HUES6 (cell line): ENCODE measurements around the gene GAS1.
A peak's percentile ranks its signal among the peaks of the same experiment; 100 is the strongest.

Source experiments
- H3K27ac ChIP-seq: 2 replicates; pipeline ENCODE4 v1.7.0; 2013; ENCODE audit warnings: low read depth, mild to moderate bottlenecking, low read length, inconsistent platforms
- H3K27me3 ChIP-seq: 2 replicates; pipeline ENCODE4 v1.6.1; 2013; ENCODE audit warnings: low read length; ENCODE audit not compliant: control insufficient read depth, insufficient read depth
- H3K36me3 ChIP-seq: 2 replicates; pipeline ENCODE4 v1.6.1; 2013; ENCODE audit warnings: low read length; ENCODE audit not compliant: control insufficient read depth, insufficient read depth
- H3K4me1 ChIP-seq: 2 replicates; pipeline ENCODE4 v1.6.1; 2013; ENCODE audit warnings: low read length; ENCODE audit not compliant: control insufficient read depth, insufficient read depth
- H3K4me3 ChIP-seq: 2 replicates; pipeline ENCODE4 v1.5.1; 2013; ENCODE audit warnings: low read depth, low read length
- H3K9ac ChIP-seq: one replicate; pipeline ENCODE4 v1.6.1; 2013; ENCODE audit warnings: mild to moderate bottlenecking, low read length
- H3K9me3 ChIP-seq: 2 replicates; pipeline ENCODE4 v1.6.1; 2013; ENCODE audit warnings: low read depth, low read length; ENCODE audit not compliant: control insufficient read depth, insufficient read depth

GAS1 gene

GRCh38 chr9:86962692-86963091 lies 15.4 kb upstream of the GAS1 start:
- Histone ChIP-seq H3K27me3 (0 out of 2 replicates have a peak, but pooled peaks cover 3% of the 10 kb centered on the region), H3K36me3 (no peaks in the 10 kb centered on the region), H3K9me3 (no peaks in the 10 kb centered on the region), H3K4me3 (no peak overlapping the region), H3K4me1 (no peaks in the 10 kb centered on the region), H3K27ac (no peak overlapping the region), H3K9ac (no peak overlapping the region)

DNA sequence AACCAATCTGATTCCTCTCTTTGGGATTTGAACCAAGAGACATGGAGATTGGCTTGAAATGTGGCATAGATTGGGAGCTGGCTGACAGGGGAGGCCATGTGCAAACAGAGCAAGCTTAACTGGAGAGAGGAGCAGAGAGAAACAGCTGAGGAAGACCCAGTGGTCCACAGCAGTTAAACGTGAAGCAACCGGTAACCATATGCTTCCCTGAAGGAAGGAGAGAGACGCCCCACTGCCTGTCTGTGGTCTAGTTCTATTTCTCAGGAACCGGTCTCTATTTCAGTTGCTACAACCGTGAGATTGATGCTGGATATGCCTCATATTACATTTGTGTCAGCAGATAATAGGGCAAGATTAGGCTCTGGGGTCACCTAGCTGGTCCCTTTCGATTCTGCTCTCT lies 13.6 kb upstream of the GAS1 start:
- Histone ChIP-seq H3K36me3 (no peaks in the 10 kb centered on the region), H3K9ac (no peak overlapping the region), H3K4me1 (no peaks in the 10 kb centered on the region), H3K4me3 (no peak overlapping the region), H3K9me3 (no peaks in the 10 kb centered on the region), H3K27ac (no peak overlapping the region), H3K27me3 (0 out of 2 replicates have a peak, but pooled peaks cover 3% of the 10 kb centered on the region)

DNA sequence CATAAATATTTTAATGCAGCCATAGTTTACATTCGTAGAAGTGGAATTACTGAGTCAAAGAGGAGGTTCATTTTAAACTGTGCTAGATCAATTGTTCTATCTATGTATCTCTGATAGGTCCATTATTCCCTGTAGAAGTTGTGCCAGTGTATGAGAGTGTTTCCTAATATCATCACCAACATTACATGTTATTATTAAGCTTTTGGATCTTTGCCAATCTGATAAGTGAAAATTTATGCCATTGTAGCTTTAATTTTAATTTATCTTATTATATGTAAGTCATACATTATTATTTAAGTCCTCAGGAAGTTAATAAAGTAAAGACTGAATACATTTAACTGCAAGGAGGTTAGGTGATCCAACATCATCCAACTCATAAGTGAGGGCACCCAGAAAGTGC lies 10.9 kb upstream of the GAS1 start:
- Histone ChIP-seq H3K27ac (no peak overlapping the region), H3K27me3 (0 out of 2 replicates have a peak, but pooled peaks cover 3% of the 10 kb centered on the region), H3K4me1 (no peaks in the 10 kb centered on the region), H3K36me3 (no peaks in the 10 kb centered on the region), H3K9ac (no peak overlapping the region), H3K4me3 (no peak overlapping the region), H3K9me3 (no peaks in the 10 kb centered on the region)

DNA sequence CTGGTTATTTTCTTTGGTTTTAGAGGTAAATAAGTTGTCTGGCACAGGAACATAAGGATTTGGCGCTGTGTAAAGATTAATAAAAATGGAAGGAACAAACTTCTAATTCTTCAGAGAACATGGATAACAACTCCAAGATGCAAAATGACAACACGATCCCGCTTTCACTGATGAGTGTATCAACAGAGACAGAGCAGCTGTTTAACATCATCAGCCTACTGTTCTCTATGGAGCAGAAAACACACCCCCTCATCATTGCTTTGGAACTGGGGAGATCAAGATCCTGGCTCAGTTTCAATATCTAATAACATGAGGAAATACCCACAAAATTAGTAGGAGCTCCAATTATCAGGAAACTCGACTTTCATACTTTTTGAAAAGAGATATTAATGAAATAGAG lies 8.3 kb upstream of the GAS1 start:
- H3K4me1 ChIP-seq, result no peaks in the 10 kb centered on the region
- H3K27ac ChIP-seq, result no peak overlapping the region
- no peak overlapping the region for H3K9ac ChIP-seq
- H3K9me3 ChIP-seq, result peaks cover 10% of the 10 kb centered on the region; the same call in 1 of the 2 replicates
- no peaks in the 10 kb centered on the region for H3K36me3 ChIP-seq
- no peak overlapping the region for H3K4me3 ChIP-seq
- H3K27me3 ChIP-seq, result peaks cover 5% of the 10 kb centered on the region

DNA sequence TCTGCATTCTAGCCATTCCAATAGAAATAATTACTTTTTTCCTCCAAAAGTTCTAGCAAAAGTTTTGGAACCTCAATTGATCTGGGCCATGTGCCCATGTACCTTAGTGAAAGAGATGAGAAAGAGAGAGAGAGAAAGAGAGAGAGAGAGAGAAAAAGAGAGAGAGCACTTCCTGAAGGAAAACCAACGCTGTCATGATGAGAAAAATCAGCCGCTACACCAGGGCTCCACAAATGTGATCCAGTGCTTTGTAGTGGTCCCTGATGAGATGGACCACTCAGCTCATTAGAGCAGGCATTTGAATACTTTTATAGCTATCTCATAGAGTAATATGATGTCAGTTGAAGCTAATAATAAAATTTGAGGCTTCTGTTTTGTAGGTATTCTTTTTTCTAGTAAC lies 7.7 kb upstream of the GAS1 start:
- no peaks in the 10 kb centered on the region for H3K36me3 ChIP-seq
- H3K9ac ChIP-seq, result no peak overlapping the region
- H3K9me3 ChIP-seq, result peaks cover 15% of the 10 kb centered on the region
- H3K4me3 ChIP-seq, result no peak overlapping the region
- no peaks in the 10 kb centered on the region for H3K4me1 ChIP-seq
- peaks cover 10% of the 10 kb centered on the region for H3K27me3 ChIP-seq
- no peak overlapping the region for H3K27ac ChIP-seq

- Histone ChIP-seq H3K27me3 (peaks cover 26% of the 10 kb centered on the region), H3K4me3 (no peak overlapping the region), H3K4me1 (peaks cover 7% of the 10 kb centered on the region; the same call in 1 of the 2 replicates), H3K9me3 (peaks cover 15% of the 10 kb centered on the region), H3K36me3 (no peaks in the 10 kb centered on the region), H3K27ac (no peak overlapping the region), H3K9ac (no peak overlapping the region)
Measured at GRCh38 chr9:86953181-86953580, 5.9 kb upstream of the GAS1 start.

GRCh38 chr9:86948074-86948929 lies 996 bp upstream of the GAS1 start:
- H3K36me3 ChIP-seq, result no peaks in the 10 kb centered on the region
- no peak overlapping the region for H3K27ac ChIP-seq
- no peak overlapping the region for H3K9ac ChIP-seq
- H3K27me3 ChIP-seq, result peaks cover 53% of the 10 kb centered on the region
- H3K4me3 ChIP-seq, result peak overlapping the region; percentile 90
- peaks cover 15% of the 10 kb centered on the region for H3K9me3 ChIP-seq
- H3K4me1 ChIP-seq, result peaks cover 20% of the 10 kb centered on the region

GRCh38 chr9:86946201-86947145 lies 833 bp downstream of the GAS1 start:
- no peaks in the 10 kb centered on the region for H3K36me3 ChIP-seq
- H3K4me1 ChIP-seq, result peaks cover 38% of the 10 kb centered on the region
- H3K27ac ChIP-seq, result peak overlapping the region; percentile 56; the same call in 1 of the 2 replicates
- peaks cover 66% of the 10 kb centered on the region for H3K27me3 ChIP-seq
- H3K9ac ChIP-seq, result peak overlapping the region; percentile 72
- H3K4me3 ChIP-seq, result peak overlapping the region; percentile 90
- H3K9me3 ChIP-seq, result peaks cover 10% of the 10 kb centered on the region

GRCh38 chr9:86945728-86946200 lies 1.5 kb downstream of the GAS1 start:
- H3K27me3 ChIP-seq, result peaks cover 70% of the 10 kb centered on the region
- H3K9ac ChIP-seq, result peak overlapping the region; percentile 72
- H3K27ac ChIP-seq, result no peak overlapping the region
- H3K4me1 ChIP-seq, result peaks cover 45% of the 10 kb centered on the region
- H3K4me3 ChIP-seq, result peak overlapping the region; percentile 90
- H3K9me3 ChIP-seq, result peaks cover 7% of the 10 kb centered on the region
- H3K36me3 ChIP-seq, result no peaks in the 10 kb centered on the region

DNA sequence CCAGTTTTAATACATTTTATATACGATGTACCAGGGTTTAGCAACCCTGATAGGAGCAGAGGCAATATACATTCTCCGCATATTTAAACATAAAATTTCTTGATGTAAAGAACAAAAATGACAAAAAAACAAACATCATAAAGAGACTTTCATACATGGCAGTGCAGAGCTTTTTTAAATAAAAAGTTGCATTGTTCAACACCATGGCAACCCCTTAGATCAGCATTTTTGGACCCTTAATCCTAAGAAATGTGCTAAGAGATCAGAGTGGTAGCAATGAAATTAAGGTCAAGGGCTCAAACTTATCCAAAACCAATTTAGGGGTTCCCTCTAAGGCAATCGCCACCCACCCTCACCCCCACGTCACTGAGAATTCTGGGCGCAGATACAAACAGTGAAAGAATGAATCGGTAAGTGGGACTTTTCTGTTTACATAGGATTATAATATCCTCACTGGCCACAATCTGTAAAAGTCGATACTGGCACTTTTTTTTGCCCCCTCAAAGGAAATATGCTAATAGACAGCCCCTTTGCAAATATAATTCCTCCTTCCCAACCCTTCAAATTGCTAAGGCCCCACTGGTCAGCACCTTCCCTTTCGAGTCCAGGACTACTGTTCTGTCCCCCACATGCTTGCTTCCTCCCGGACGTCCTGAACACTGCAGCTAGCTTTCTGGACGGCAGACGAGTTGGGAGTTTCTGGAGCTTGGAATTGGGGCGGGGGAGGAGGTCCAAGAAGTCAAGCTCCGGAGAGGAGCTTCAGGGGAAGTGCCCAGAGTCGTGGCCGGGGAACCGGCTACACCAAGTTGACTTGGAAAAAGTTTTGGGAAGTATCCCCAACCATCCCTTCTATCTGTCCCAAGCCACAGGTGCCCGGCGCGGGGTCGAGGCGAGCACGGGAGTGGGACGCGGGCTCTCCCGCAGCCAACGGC lies 2.2 kb downstream of the GAS1 start:
- Histone ChIP-seq H3K9me3 (0 out of 2 replicates have a peak, but pooled peaks cover under 1% of the 10 kb centered on the region), H3K4me3 (peak overlapping the region; percentile 90), H3K27me3 (peaks cover 70% of the 10 kb centered on the region), H3K9ac (peak overlapping the region; percentile 54), H3K36me3 (no peaks in the 10 kb centered on the region), H3K27ac (no peak overlapping the region), H3K4me1 (peaks cover 51% of the 10 kb centered on the region)
